ENCODE measurements around the gene GALNT18.

GALNT18 gene

GRCh38 chr11:11227296-11228085 is 394.3 kb downstream of the GALNT18 start:
- DNase-seq: no peak

Measured in NCI-H2029 treated with DMSO at 0.1 percent for 48 hours (cell line).